ENCODE measurements around the gene RILPL2. TPM values are rescaled to one million over a fixed set of nuclear protein-coding genes. Genes with fewer than 3 reads are reported as not detected.
"Not testable (repeated sequence)": the region's sequence is repeated elsewhere in the genome, so short reads cannot be mapped to it uniquely, and the experiment has no call there.

Gene RILPL2, protein sequence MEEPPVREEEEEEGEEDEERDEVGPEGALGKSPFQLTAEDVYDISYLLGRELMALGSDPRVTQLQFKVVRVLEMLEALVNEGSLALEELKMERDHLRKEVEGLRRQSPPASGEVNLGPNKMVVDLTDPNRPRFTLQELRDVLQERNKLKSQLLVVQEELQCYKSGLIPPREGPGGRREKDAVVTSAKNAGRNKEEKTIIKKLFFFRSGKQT
- total RNA-seq: 2.8 TPM in 2 replicates
- long read RNA-seq, full-length matches to known transcripts: 3 of 5 reads
- long read RNA-seq, partial matches to known transcripts: 0 of 5 reads
- long read RNA-seq, other reads (novel, unspliced or antisense): 2 of 5 reads

DNA sequence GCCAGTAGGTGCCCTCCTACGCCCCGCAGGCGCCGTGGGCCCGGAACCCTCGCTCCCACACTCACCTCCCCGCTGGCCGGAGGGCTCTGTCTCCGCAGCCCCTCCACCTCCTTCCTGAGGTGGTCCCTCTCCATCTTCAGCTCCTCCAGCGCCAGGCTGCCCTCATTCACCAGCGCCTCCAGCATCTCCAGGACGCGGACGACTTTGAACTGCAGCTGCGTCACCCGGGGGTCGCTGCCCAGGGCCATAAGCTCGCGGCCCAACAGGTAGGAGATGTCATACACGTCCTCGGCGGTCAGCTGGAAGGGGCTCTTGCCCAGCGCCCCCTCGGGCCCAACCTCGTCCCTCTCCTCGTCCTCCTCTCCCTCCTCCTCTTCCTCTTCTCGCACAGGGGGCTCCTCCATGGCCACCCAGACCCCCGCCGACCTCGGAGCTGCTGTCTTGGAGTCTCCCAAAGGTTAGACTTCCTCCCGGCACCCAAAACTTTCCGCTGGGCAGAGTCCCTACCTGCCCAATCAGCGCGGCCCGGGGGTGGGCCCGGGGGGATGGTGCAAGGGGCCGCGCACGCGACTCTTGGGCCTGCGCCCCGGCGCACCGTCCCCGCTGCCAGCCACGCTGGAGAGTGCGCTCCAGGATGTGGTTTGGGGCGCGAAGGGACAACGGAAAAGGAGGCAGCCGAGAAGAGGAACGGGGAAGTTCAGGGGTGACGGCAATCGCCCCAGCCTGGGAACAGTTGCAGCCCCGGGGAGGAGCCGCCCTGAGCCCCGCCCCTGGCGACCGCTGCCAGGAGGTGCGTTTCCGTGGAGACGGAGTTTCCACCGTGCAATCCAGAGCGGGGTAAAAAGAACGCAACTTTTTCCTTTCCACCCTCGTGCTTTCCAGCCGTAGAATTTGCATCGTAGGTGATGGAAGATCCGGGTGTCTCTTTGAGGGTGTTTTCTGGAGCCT lies at the start of gene RILPL2:
RILPL2 (minus strand) TSS at position 668 of the 948 bp plus-strand sequence; CDS start at position 404, 264 bp downstream.
- peak within 1 kb of the TSS; percentile 90 for H3K4me3 Mint-ChIP-seq (ENCODE audit: low read depth)
- no peaks in the 10 kb centered on the region for H3K36me3 Mint-ChIP-seq (ENCODE audit: insufficient read depth)
- peak; percentile 68 for DNase-seq (ENCODE audit: low spot score, unreplicated experiment)
- no peaks in the 10 kb centered on the region for H3K9me3 Mint-ChIP-seq (ENCODE audit: low read depth)
- peaks cover 3% of the 10 kb centered on the region for H3K4me1 Mint-ChIP-seq (ENCODE audit: low read depth)
- H3K27me3 Mint-ChIP-seq: peaks cover 7% of the 10 kb centered on the region
- TF ChIP-seq CTCF (IDR thresholded peaks at IDR 0.05; ENCODE audit: unreplicated experiment): no peak
- peak within 1 kb of the TSS; percentile 56 for H3K27ac Mint-ChIP-seq

GRCh38 chr12:123485756-123486155 lies 49.3 kb upstream of the RILPL2 start:
- Mint-ChIP-seq H3K4me1 (ENCODE audit: low read depth) (peaks cover 3% of the 10 kb centered on the region), H3K36me3 (ENCODE audit: insufficient read depth) (peaks cover 5% of the 10 kb centered on the region), H3K27ac (no peak overlapping the region), H3K9me3 (ENCODE audit: low read depth) (no peaks in the 10 kb centered on the region), H3K27me3 (no peaks in the 10 kb centered on the region), H3K4me3 (ENCODE audit: low read depth) (no peak overlapping the region)
- DNase-seq (ENCODE audit: low spot score, unreplicated experiment): no peak
- TF ChIP-seq CTCF (IDR thresholded peaks at IDR 0.05; ENCODE audit: unreplicated experiment): no peak

- peaks cover 2% of the 10 kb centered on the region for H3K4me1 Mint-ChIP-seq (ENCODE audit: low read depth)
- H3K27ac Mint-ChIP-seq: no peak overlapping the region
- H3K36me3 Mint-ChIP-seq (ENCODE audit: insufficient read depth): peaks cover 4% of the 10 kb centered on the region
- no peaks in the 10 kb centered on the region for H3K9me3 Mint-ChIP-seq (ENCODE audit: low read depth)
- no peak overlapping the region for H3K4me3 Mint-ChIP-seq (ENCODE audit: low read depth)
- no peak for DNase-seq (ENCODE audit: low spot score, unreplicated experiment)
- H3K27me3 Mint-ChIP-seq: no peaks in the 10 kb centered on the region
- TF ChIP-seq CTCF (IDR thresholded peaks at IDR 0.05; ENCODE audit: unreplicated experiment): no peak
These were observed 47.2 kb upstream of the RILPL2 start for GRCh38 chr12:123483602-123484248.

DNA sequence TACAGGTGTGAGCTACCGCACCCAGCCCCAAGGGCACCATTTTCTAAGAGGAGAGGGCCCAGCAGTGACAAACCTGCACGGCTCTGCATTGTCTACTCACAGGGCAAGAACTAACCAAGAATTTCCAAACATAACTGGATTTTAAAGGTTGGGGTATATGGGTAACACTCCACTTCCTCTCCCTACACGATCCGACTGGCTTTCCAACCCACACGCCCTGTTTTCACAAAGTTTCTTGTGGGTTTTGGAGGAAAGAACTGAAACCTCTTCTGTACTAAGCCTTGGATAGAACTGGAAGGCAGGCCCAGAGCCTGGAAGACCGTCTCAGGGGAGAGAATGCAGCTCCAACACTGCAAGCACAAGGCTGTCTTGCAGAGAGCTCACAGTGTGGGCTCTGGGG lies 46.4 kb upstream of the RILPL2 start:
- Mint-ChIP-seq H3K9me3 (ENCODE audit: low read depth) (no peaks in the 10 kb centered on the region), H3K27ac (no peak overlapping the region), H3K27me3 (no peaks in the 10 kb centered on the region), H3K36me3 (ENCODE audit: insufficient read depth) (peaks cover 6% of the 10 kb centered on the region), H3K4me3 (ENCODE audit: low read depth) (no peak overlapping the region), H3K4me1 (ENCODE audit: low read depth) (no peaks in the 10 kb centered on the region)
- TF ChIP-seq CTCF (IDR thresholded peaks at IDR 0.05; ENCODE audit: unreplicated experiment): no peak
- DNase-seq (ENCODE audit: low spot score, unreplicated experiment): no peak

GRCh38 chr12:123481251-123481650 lies 44.8 kb upstream of the RILPL2 start:
- H3K27me3 Mint-ChIP-seq; H3K36me3 Mint-ChIP-seq (ENCODE audit: insufficient read depth); H3K4me1 Mint-ChIP-seq (ENCODE audit: low read depth); H3K4me3 Mint-ChIP-seq (ENCODE audit: low read depth); H3K9me3 Mint-ChIP-seq (ENCODE audit: low read depth); H3K27ac Mint-ChIP-seq; DNase-seq (ENCODE audit: low spot score, unreplicated experiment): not testable (repeated sequence)
